ENCODE measurements around the gene C5AR1. TPM values are rescaled to one million over a fixed set of nuclear protein-coding genes. Genes with fewer than 3 reads are reported as not detected.
A peak's percentile ranks its signal among the peaks of the same experiment; 100 is the strongest.
"Not testable (repeated sequence)": the region's sequence is repeated elsewhere in the genome, so short reads cannot be mapped to it uniquely, and the experiment has no call there.

Gene C5AR1
- 1 to 10 TPM; 1.3 to 3.2 TPM for total RNA-seq

- ATAC-seq (no peak), DNase-seq (ENCODE audit: low spot score in 2 of 2) (no peak)
- H3K27ac Mint-ChIP-seq: peak within 1 kb of the TSS in 1 of 2 donors; percentile 50
- H3K9me3 Mint-ChIP-seq: no peaks in the 10 kb centered on the region
- H3K36me3 Mint-ChIP-seq: no peaks in the 10 kb centered on the region
Measured at GRCh38 chr19:47309608-47310007, at the start of gene C5AR1. C5AR1 (plus strand) TSS chr19:47309861; CDS start chr19:47309896, 35 bp downstream.

DNA sequence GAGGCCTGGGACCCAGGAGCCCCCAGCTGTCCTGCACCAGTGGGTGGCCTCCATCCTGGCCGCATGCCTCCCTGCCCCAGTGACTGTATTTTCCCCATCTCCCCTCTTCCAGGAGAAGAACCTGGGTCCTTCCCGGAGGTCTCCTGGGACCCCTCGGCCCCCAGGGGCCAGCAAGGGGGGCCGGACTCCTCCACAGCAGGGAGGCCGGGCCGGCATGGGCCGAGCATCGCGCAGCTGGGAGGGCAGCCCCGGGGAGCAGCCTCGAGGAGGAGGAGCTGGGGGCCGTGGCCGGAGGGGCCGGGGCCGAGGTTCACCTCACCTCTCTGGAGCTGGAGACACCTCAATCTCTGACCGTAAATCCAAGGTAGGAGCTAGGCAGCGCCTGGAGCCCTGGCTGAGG lies 49.2 kb upstream of the C5AR1 start:
- Mint-ChIP-seq H3K9me3 (no peaks in the 10 kb centered on the region), H3K27ac (peak overlapping the region in 1 of 2 donors; percentile 70), H3K36me3 (peaks cover 19 to 49% of the 10 kb centered on the region in 2 donors)
- DNase-seq (ENCODE audit: low spot score in 2 of 2) (no peak), ATAC-seq (no peak)

DNA sequence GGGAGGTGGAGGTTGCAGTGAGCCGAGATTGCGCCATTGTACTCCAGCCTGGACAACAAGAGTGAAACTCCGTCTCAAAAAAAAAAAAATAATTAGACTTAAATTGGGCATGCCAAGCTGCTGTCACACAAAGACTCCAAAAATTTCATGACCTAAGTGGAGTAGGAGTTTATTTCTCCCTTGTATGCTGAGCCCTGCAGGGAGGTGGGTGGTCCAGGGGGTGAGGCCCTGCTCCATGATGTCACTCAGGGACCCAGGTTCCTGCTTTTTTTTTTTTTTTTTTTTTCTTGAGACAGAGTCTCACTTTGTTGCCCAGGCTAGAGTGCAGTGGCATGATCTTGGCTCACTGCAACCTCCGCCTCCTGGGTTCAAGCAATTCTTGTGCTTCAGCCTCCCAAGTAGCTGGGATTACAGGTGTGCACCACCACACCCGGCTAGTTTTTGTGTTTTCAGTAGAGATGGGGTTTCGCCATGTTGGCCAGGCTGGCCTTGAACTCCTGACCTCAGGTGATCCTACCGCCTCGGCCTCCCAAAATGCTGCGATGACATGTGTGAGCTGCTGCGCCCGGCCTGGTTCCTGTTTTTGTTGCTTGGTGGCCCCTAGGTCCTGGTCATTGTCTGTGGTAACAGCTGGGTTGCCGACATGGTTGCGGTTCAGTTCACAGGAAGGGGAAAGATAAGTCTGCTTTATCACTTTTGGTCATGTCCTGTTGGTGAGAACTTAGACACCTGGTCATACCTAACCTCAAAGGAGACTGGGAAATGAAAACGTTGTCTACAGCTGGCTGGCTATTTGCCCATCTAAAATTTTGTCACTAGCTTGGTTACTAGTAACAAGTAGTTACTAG lies 47.5 kb upstream of the C5AR1 start:
- H3K9me3 Mint-ChIP-seq; DNase-seq (ENCODE audit: low spot score in 2 of 2); ATAC-seq: not testable (repeated sequence)
- Mint-ChIP-seq H3K36me3 (peaks cover 18 to 50% of the 10 kb centered on the region in 2 donors), H3K27ac (peak overlapping the region in 1 of 2 donors; percentile 44)

DNA sequence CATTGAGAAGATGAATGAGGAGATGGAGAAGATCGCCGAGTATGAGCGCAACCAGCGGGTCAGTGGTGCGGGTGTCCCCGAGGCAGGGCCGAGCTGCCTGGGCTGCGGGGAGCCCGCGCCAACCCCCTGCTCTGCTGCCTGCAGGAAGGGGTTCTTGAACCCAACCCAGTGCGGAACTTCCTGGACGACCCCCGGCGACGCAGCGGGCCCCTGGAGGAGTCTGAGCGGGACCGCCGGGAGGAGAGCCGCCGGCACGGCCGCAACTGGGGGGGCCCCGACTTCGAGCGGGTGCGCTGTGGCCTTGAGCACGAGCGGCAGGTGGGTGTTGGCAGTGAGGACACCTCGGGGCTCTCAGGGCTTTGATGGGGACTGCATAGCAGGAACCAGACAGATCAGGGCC lies 45.0 kb upstream of the C5AR1 start:
- peaks cover 6 to 28% of the 10 kb centered on the region in 2 donors for H3K36me3 Mint-ChIP-seq
- no peak for DNase-seq (ENCODE audit: low spot score in 2 of 2)

DNA sequence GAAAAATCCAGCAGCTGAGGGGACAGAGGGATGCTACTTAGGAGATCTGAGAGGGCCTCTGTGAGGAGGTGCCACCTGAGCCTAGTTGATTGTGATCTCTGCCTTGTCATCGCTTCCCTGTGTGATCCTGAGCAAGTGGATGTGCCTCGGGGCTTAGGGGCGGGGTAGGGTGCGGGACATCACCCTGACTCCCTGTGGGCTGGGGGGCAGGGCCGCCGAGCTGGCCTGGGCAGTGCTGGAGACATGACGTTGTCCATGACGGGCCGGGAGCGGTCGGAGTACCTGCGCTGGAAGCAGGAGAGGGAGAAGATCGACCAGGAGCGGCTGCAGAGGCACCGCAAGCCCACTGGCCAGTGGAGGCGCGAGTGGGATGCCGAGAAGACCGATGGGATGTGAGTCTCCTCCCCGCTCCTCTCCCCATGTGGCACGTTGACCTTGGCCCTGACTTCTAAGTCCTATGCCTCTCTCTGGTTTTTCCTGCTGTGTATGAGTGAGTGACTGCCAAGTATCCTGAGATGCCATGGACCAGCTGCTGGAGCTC lies 43.2 kb upstream of the C5AR1 start:
- Mint-ChIP-seq H3K27ac (peak overlapping the region in 1 of 2 donors; percentile 36), H3K36me3 (peaks cover 0 to 9% of the 10 kb centered on the region in 2 donors), H3K9me3 (no peaks in the 10 kb centered on the region)
- DNase-seq (ENCODE audit: low spot score in 2 of 2): no peak
- ATAC-seq: no peak

More for the DNA sequence above, 45.0 kb upstream of the C5AR1 start:
- H3K27ac Mint-ChIP-seq: no peak overlapping the region
- no peak for ATAC-seq
- no peaks in the 10 kb centered on the region for H3K9me3 Mint-ChIP-seq

GRCh38 chr19:47267350-47267759 lies 42.3 kb upstream of the C5AR1 start:
- ATAC-seq (no peak), DNase-seq (ENCODE audit: low spot score in 2 of 2) (no peak)
- Mint-ChIP-seq H3K9me3 (no peaks in the 10 kb centered on the region), H3K36me3 (peaks cover 0 to 9% of the 10 kb centered on the region in 2 donors), H3K27ac (no peak overlapping the region)

GRCh38 chr19:47268028-47268427 lies 41.6 kb upstream of the C5AR1 start:
- H3K9me3 Mint-ChIP-seq: no peaks in the 10 kb centered on the region
- peaks cover 0 to 9% of the 10 kb centered on the region in 2 donors for H3K36me3 Mint-ChIP-seq
- DNase-seq (ENCODE audit: low spot score in 2 of 2): no peak
- H3K27ac Mint-ChIP-seq: peak overlapping the region in 1 of 2 donors; percentile 22
- no peak for ATAC-seq

DNA sequence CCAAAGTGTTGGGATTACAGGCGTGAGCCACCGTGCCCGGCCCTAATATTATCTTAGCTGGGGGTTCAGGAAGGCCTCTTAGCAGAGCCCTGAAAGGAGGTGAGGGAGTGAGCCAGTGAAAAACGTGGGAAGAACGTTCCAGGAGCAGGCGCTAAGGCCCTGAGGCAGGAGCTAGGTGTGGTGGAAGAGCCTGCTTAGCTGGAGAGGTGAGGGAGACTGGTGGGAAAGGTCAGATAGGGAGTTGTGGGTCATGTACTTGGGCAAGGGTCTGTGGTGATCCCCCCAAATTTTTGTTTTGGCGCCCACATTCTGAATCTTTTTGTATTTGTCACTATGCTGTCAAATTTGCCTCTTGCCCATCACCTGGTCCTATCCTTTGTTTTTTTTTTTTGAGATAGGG lies 40.1 kb upstream of the C5AR1 start:
- H3K36me3 Mint-ChIP-seq: peaks cover 0 to 5% of the 10 kb centered on the region in 2 donors
- DNase-seq (ENCODE audit: low spot score in 2 of 2): no peak

GRCh38 chr19:47270408-47270807 lies 39.3 kb upstream of the C5AR1 start:
- ATAC-seq (no peak), DNase-seq (ENCODE audit: low spot score in 2 of 2) (no peak)
- H3K9me3 Mint-ChIP-seq: no peaks in the 10 kb centered on the region
- H3K36me3 Mint-ChIP-seq: peaks cover 0 to 5% of the 10 kb centered on the region in 2 donors
- no peak overlapping the region for H3K27ac Mint-ChIP-seq

More for the DNA sequence above, 40.1 kb upstream of the C5AR1 start:
- Mint-ChIP-seq H3K9me3 (no peaks in the 10 kb centered on the region), H3K27ac (peak overlapping the region in 1 of 2 donors; percentile 94)
- ATAC-seq: no peak

GRCh38 chr19:47271949-47272348 lies 37.7 kb upstream of the C5AR1 start:
- H3K27ac Mint-ChIP-seq: peak overlapping the region; percentile 50 to 98
- no peaks in the 10 kb centered on the region for H3K9me3 Mint-ChIP-seq
- ATAC-seq (no peak), DNase-seq (ENCODE audit: low spot score in 2 of 2) (no peak)
- H3K36me3 Mint-ChIP-seq: peaks cover 0 to 8% of the 10 kb centered on the region in 2 donors

- Mint-ChIP-seq H3K36me3 (peaks cover 0 to 8% of the 10 kb centered on the region in 2 donors), H3K9me3 (no peaks in the 10 kb centered on the region), H3K27ac (peak overlapping the region; percentile 40 to 98)
- ATAC-seq (no peak), DNase-seq (ENCODE audit: low spot score in 2 of 2) (no peak)
Measured at GRCh38 chr19:47272448-47273312, 37.0 kb upstream of the C5AR1 start.

DNA sequence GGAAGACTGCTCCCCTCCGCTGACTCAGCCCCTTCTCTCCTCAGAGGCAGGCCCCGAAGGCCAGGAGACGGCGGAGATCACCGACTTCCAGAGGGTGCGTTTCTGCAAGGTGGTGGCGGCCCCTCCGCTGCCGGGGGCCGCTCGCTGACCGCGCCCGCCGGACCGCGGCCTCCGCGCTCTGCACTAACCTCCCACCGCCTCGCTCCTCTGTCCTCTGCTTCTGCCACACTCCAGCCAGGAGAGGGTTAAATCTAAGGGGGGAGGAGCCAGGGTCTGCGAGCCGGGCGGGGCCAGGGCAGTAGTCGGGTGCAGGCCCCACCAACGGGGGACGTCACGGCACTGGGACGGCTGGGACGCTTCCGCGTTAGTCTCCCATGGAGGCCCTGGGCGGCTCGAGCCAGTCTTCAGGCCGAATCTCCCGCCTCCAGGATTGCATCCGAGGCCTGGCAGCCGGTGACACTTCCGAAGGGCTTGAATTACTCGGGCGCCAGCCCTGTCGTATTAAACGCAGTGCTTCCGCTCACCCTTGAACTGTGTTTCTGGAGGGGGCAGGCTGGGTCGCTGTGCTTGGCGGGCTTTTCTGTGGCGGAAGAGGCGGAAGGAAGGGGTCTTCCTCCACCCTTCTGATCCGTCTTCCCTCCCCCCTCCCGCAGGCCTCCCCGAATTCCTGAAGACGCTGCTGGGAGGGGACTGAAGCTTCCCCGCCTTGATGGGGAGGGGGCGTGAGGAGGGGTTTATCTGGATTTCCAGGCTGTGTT lies 36.2 kb upstream of the C5AR1 start:
- ATAC-seq: peak; percentile 78 to 79
- Mint-ChIP-seq H3K27ac (peak overlapping the region; percentile 98 to 99), H3K36me3 (peaks cover 0 to 8% of the 10 kb centered on the region in 2 donors), H3K9me3 (no peaks in the 10 kb centered on the region)
- peak; percentile 87 to 90 for DNase-seq (ENCODE audit: low spot score in 2 of 2)

GRCh38 chr19:47274071-47274890 lies 35.4 kb upstream of the C5AR1 start, which contains the start of gene INAFM1:
INAFM1 (plus strand) TSS chr19:47274885; CDS start chr19:47274920, 35 bp downstream.
- Mint-ChIP-seq H3K36me3 (peaks cover 0 to 8% of the 10 kb centered on the region in 2 donors), H3K9me3 (no peaks in the 10 kb centered on the region), H3K27ac (peak within 1 kb of the TSS; percentile 98 to 99)
- DNase-seq (ENCODE audit: low spot score in 2 of 2) (peak; percentile 97 to 100), ATAC-seq (peak; percentile 79 to 80)

DNA sequence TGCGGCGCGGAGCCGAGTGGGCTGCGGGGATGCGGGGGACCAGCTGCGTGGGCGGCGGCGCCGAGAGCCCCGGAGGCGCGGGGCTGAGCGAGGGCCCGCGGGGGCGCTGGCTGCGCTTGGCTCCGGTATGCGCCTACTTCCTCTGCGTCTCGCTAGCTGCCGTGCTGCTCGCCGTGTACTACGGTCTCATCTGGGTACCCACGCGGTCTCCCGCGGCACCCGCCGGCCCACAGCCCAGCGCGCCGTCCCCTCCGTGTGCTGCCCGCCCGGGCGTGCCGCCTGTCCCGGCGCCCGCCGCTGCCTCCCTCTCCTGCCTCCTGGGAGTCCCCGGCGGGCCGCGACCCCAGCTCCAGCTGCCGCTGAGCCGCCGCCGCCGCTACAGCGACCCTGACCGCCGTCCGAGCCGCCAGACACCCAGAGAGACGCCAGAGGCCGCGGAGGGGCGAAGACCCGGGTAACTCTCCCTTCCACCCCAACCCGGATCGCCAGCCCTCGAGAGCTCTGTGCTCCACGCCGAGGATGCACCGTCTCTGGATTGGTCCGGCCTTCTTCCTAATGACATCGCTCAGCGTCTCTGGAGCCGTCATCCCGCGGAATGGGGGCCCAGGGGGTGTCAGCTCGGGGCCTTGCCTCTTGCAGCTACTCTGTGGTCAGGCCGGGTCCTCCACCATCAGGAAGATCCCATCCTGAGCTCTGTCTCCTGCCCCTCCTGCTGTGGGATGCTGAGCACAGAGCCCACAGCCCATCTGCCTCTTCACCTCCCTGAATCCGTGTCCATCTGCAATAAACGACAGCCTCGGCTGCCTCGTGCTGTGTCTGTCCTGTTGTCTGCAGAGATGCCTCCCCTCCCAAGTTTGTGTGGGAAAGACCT lies 34.5 kb upstream of the C5AR1 start:
- DNase-seq (ENCODE audit: low spot score in 2 of 2): peak; percentile 39 to 67
- H3K36me3 Mint-ChIP-seq: peaks cover 0 to 10% of the 10 kb centered on the region in 2 donors
- H3K9me3 Mint-ChIP-seq: no peaks in the 10 kb centered on the region
- peak; percentile 7 to 18 for ATAC-seq
- peak overlapping the region in 1 of 2 donors; percentile 88 for H3K27ac Mint-ChIP-seq
